ENCODE measurements around the gene ADGRA1.
"Not testable (repeated sequence)": the region's sequence is repeated elsewhere in the genome, so short reads cannot be mapped to it uniquely, and the experiment has no call there.

Gene ADGRA1

GRCh38 chr10:133097961-133098360 lies 10.2 kb downstream of the ADGRA1 start:
- DNase-seq: no peak

DNA sequence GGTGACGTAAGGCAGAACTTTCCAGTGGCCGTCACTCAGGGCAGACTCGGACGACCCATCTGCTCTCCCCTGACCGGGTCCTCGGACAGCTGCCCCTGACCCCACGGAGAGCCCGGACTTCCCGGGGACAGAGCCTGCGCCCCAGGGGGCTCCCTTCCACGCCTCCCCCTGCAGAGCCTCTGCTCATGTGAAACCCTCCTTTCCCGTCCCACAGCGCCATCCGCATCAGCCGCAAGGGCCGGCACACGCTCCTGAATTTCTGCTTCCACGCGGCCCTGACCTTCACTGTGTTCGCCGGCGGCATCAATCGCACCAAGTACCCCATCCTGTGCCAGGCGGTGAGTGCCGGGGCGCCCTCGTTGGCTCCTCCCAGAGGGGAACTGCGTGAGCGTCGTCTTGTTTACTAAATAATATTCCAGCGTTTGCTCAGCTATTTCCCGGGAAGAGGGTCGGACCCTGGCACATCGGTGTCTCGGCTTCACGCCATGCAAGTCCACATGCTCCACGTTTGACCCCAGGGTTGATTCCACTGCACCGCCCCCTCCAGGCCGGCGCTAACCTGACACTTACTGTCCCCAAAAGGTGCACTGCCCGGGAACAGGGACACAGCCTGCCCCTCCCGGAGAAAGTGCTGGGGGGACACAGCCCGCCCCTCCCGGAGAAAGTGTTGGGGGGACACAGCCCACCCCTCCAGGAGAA lies 10.9 kb downstream of the ADGRA1 start:
- no peak for DNase-seq

DNA sequence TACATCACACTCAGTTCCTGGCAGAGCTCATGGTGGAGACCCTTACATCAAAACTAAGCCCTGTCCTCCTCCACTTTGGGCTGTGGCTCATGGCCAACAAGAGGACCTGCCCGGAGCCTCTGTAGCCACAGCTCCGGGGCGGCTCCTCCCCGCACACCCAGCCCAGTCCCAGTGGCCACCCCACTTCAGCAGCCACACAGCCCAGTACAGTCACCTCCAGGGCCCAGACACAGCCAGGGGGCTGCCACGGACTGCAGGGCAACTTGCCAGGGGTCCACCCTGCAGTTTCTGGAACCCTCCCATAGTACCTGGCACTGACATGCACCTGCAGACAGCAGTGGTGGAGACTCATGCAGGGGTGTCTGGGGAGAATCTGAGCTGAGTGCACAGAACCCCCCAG lies 11.8 kb downstream of the ADGRA1 start:
- DNase-seq: no peak

DNA sequence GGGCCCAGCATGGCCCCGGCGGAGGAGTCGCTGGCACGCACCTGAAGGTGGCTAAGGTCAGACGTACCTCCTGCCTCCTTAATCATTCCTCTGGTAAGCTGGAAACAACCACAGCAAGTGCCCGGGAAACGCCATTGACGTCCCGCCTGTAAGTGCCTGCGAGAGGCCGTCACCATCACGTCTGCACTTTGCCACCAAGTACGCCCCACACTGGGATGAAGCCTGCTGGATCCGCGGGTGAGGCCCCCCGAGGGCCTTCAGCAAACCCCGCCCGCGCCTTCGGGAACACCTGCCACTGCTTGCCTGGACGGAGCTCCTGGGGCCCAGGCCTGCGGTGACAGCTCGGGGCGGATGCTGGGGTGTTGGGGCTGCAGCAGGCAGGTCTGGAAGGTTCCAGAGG lies 12.5 kb downstream of the ADGRA1 start:
- no peak for DNase-seq

- no peak for DNase-seq
Measured at GRCh38 chr10:133100706-133101415, 13.1 kb downstream of the ADGRA1 start.

DNA sequence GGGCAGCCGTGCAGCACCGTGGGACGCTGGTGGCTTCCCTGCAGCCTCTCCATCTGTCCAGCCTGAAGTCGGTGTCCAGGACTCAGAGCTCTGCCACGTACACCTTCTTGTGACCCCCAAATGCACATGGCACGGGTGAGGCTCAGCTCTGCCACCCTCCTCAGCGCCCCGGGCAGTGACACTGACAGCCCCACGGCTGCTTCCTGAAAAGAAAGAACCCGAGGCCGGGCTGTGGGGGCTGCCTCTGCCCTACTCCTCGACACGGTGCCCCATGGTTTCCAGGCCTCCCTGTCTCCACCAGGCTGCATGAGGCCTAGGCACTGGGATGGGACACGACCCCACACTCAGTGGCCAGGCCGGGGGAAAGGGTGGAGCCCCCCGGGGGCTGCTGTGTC lies 13.7 kb downstream of the ADGRA1 start:
- DNase-seq: no peak

GRCh38 chr10:133102415-133103095 lies 14.8 kb downstream of the ADGRA1 start:
- no peak for DNase-seq

DNA sequence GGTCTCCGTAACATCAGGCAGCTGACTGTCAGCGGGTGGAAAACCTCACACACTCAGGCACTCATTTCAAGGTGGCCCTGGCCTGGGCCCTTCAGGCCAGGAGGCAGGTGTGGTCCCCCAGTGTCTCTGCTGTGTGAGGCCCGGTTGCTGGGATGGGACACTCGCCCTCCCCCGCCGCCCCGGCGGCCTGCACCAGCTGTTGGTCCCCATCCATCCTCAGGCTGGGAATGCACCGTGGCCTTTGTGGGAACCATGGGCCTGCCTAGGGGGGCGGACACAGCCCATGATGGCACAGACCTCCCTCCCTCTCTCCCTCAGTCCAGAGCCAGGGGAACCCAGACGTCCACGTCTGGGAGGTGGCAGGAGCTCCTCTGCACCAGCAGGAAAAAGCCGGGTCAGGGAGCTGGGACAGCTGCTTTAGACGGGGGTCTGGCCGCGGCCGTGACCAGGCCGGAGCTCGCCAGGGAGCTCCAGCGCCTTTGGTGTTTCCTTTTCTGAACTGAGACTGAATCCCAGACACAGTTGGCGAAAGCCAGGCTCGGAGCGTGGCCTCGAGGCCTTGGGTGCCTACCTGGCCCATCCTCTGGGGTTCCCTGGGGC lies 15.7 kb downstream of the ADGRA1 start:
- DNase-seq: no peak

- DNase-seq: no peak
Measured at GRCh38 chr10:133104068-133104962, 16.6 kb downstream of the ADGRA1 start.

- DNase-seq: no peak
Measured at GRCh38 chr10:133104963-133105640, 17.4 kb downstream of the ADGRA1 start.

GRCh38 chr10:133105686-133106390 lies 18.1 kb downstream of the ADGRA1 start:
- DNase-seq: no peak

DNA sequence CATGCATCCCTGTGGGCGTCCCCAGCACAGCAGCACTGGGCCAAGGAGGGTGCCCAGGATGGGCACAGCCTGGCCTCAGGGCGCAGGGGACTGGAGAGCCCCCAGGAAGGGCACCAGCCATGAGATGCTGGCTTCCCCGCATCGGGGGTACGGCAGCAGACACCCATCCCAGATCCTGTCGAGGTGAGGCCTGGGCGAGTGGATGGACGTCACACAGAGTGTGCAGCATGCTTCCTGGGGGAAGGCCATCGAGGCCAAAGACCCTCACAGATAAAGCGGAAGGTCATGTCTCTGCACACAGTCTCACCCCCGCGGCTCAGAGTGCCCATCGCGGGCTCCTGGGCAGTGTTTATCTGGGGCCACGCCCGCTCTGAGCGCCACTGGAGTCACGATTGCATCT lies 18.8 kb downstream of the ADGRA1 start:
- no peak for DNase-seq

GRCh38 chr10:133107442-133107841 lies 19.7 kb downstream of the ADGRA1 start:
- no peak for DNase-seq

DNA sequence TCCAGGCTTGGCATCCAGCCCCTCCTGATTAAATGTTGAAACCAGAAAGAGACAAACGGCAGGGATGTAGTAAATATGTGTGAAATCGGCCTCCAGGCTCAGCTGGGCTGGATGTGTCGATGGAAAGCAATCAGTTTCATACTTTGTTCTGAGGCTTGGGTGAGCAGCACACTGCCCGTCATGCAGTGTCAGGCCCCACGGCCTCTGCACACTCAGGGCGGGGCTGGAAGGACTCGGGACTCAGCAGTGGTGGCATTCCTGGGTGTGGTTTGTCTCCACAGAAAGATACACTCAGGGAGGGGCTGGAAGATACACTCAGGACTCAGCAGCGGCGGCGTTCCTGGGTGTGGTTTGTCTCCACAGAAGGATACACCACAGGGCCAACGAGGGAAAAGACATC lies 22.0 kb downstream of the ADGRA1 start:
- no peak for DNase-seq

DNA sequence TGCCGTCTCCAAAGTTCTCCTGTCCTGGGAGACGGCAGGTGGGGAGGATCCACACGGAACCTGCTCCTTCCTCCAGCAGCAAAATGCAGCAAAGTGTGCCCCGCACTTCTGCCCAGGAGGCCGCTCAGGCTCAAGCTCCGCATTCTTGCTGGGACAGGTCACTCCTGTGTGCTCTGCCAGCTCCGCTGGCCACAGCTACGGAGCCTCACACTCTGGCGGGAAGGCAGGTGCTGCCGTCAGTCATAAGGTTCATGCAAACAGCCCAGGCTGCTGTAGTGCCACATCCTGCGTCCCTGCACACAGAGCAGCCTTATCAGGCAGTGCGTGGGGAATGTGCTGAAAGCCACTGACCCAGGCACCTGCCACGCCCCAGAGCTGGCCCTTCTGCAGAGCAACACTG lies 22.4 kb downstream of the ADGRA1 start:
- peak; percentile 60 for DNase-seq

- DNase-seq: no peak
Measured at GRCh38 chr10:133110609-133111275, 23.0 kb downstream of the ADGRA1 start.

DNA sequence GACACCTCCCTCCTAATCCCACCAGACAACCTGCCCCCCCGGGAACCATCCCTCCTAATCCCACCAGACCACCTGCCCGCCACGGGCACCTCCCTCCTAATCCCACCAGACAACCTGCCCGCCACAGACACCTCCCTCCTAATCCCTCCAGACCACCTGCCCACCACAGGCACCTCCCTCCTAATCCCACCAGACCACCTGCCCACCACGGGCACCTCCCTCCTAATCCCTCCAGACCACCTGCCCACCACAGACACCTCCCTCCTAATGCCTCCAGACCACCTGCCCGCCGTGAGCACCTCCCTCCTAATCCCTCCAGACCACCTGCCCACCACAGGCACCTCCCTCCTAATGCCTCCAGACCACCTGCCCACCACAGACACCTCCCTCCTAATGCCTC lies 23.9 kb downstream of the ADGRA1 start:
- not testable (repeated sequence) for DNase-seq

- DNase-seq: no peak
Measured at GRCh38 chr10:133113146-133113830, 25.6 kb downstream of the ADGRA1 start.

DNA sequence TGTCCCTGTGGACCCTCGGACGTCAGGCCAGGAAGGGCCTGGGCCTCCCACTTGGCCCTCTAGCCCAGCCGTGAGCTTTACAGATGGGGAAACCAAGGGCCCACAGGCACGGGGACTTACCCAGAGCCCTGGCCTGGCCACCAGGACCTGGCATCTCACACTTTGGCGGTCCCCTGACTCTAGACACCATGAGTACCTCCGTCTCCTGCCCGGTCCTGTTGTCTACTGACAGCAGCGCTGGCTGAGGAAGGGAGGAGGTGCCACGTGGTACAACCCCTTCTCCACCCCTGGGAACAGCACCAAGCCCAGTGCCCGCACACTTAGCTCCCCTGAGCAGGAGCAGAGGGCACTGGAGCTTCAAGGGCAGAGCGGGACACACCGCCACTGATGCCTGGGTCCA lies 26.1 kb downstream of the ADGRA1 start:
- DNase-seq: no peak

- DNase-seq: no peak
Measured at GRCh38 chr10:133114251-133114650, 26.5 kb downstream of the ADGRA1 start.

Measured in right forelimb (tissue), 1 donor.